ENCODE results near the gene MROH2A.
A peak's percentile ranks its signal among the peaks of the same experiment; 100 is the strongest.

MROH2A gene

DNA sequence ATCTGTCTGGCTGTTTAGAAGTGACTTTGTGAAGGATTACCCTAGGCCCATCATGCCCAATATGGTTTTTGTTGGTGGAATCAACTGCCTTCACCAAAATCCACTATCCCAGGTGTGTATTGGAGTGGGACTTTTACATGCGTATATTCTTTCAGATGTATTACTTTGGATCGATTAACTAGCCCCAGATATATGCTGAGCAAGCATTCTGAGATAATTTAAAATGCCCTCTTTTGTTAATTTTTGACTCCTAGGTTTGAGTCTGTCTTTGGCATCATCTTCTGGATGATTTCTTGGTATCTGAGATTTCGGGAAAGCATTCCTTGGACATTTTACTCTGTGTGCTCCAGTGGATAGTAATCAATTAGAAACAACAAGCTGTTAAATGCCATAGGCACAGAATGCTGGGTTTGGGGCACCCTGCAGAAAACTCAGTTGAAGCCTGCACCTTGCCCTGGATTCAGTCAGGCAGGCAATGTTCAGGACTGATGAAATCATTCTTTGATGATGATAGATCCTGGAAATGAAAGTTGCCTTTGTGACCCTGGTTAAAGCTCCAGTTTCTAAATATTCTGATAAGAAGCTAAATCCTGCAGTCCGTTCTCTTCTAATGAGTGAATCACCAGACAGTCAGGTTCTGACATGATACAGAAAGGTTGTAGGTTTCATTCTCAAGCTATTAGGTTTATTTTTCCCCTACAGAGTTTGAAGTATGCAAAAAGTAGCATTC is 16.9 kb upstream of the MROH2A start:
- DNase-seq = no peak

- DNase-seq = peak; percentile 5 to 39 (median 33)
Measured at GRCh38 chr2:233764264-233764663, 13.9 kb upstream of the MROH2A start.

- no peak for DNase-seq
Measured at GRCh38 chr2:233764761-233765160, 13.4 kb upstream of the MROH2A start.

DNA sequence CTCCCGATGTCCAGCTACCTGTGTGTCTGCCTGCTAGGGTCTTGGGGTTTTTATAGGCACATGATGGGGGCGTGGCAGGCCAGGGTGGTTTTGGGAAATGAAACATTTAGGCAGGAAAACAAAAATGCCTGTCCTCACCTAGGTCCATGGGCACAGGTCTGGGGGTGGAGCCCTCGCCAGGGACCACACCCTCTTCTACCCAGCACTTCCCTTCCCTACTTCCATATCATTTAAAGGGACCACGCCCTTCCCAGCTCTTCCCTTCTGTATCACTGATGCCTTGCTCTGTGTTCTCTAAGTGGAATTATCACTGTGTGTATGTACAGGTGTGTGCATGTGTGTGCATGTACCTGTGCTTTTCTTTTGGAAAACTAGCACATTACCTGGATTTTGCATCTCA is 11.7 kb upstream of the MROH2A start:
- DNase-seq = no peak

DNA sequence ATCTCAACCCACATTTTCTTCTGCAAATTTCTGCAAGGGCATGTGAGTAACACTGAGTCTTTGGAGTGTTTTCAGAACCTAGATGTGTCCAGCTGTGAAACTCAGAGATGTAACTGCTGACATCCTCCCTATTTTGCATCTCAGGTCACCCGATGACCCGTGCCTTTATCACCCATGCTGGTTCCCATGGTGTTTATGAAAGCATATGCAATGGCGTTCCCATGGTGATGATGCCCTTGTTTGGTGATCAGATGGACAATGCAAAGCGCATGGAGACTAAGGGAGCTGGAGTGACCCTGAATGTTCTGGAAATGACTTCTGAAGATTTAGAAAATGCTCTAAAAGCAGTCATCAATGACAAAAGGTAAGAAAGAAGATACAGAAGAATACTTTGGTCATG is 10.1 kb upstream of the MROH2A start:
- DNase-seq = no peak

- DNase-seq = no peak
Measured at GRCh38 chr2:233769260-233769659, 8.9 kb upstream of the MROH2A start.

- no peak for DNase-seq
Measured at GRCh38 chr2:233772153-233772552, 6.0 kb upstream of the MROH2A start.

GRCh38 chr2:233772583-233772982 is 5.5 kb upstream of the MROH2A start:
- no peak for DNase-seq

DNA sequence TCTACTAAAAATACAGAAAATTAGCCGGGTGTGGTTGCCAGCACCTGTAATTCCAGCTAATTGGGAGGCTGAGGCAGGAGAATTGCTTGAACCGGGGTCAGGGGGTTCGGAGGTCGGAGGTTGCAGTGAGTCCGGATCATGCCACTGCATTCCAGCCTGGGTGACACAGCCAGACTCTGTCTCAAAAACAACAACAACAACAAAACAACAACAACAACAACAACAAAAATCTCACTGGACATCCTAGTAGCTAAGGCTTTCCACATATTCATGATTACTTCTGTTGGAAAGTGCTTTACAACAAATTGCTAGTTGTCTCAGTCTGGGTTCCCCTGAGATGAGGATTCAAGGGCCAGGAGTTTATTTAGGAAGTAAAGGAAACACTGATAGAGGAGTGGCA is 4.3 kb upstream of the MROH2A start:
- DNase-seq = no peak

DNA sequence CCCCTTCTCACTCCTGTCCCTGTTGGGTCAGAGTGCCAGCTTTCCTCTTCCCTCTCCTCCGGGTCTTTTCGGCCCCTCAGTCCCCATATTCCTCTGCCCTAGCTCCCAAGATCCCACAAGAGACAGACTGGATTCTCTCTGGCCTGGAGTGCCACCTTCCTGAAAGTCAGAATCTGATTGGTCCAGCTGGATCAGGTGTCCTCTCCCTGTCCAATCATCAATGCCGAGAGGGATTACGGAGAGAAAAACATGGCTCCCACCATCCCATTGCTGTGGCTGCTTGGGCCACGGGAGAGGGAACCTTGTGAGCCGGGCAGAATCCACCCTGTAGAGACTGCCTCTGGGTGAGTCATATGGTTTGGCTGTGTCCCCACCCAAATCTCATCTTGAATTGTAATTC is 2.7 kb upstream of the MROH2A start:
- DNase-seq = no peak

- no peak for DNase-seq
Measured at GRCh38 chr2:233779722-233780121, 1.6 kb downstream of the MROH2A start.

- no peak for DNase-seq
Measured at GRCh38 chr2:233780771-233781170, 2.6 kb downstream of the MROH2A start.

DNA sequence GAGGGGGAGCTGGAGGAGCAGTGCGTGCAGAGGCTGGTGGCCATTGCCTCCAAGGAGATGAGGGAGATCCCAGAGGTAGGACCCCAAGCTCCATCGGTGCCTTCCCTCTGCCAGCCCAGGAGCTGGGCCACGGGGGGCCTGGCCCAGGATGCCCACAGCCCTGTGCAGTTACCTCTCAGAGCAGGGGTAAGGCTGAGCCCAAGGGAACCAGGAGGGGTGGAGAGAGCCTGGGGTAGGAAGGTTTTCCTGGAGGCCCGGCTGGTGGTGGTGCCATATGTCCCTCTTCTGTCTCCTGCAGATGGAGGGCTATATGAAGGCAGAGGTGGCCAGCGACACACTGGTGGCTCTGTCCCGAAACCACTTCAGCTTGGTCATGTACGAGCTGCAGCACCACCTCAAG is 11.4 kb downstream of the MROH2A start:
- no peak for DNase-seq

- DNase-seq = no peak
Measured at GRCh38 chr2:233791151-233791882, 13.2 kb downstream of the MROH2A start.

DNA sequence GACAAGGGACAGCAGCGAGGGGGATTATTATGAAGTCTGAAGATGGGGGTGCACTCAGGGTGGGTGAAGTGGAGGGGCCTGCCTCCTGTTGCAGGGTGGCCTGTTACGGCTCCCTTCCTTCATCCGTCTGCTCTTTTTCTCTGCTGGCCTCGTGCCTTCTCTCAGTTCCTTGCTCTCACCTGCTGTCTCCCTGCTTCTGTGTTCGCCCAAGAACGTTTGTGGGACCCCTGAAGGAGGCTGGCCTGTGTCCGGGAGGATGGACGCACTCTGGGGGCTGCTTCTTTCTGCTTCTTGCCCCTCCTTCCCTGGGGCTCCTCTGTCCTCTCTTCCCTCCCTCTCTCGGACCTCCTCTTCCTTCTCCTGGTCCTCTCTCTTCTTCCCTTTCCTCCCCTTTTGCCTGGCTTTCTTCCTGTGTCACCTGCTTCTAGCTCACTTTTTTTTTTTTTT is 13.8 kb downstream of the MROH2A start:
- DNase-seq = no peak

DNA sequence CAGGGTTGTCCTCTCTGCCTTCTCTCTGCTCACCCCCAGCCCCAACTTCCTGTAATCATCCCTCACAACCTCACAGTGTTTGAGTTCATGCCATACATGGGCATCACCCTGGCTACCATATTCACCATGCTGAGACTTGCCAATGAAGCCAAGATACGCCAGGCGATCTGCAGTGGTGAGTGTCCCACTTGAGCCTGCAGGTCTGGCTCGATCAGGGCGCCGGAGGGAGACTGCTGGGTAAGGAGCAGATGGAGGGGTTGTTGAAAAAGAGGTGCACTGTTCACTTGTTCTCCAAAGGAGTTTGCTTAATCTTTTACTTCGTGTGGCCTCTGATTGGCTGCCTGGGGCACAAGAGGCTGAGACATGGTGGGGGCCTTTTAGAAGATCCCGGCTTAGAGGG is 14.6 kb downstream of the MROH2A start:
- no peak for DNase-seq

DNA sequence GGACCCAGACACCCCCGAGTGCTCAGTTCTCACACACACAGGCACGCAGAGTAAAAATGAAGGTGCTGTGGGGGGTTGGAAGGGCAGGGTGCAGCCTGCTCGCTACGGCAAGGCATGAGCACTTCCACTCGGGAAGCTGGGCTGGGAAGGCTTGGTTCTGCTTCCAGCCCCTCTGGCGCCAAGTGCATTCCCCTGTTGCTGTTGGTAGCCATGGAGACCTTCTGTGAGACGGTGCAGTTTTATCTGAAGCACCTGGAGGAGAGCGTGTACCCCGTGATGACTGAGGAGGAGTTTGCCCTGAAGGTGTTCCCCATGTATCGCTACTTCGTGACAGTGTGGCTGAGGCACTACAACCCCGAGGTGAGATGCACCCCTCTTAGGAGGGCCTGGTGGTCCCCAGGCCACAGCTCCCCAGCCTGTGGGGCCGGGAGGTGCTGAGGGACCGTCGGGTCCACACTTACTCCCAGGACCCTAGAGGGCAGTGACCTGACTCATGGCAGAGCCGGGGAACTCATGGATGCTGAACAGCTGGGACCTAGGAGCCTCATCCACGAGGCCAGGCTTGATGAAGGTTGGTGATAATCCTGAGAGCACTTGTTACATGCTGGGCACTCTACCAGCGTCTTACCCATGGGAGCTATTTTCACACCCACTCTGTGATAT is 15.5 kb downstream of the MROH2A start:
- DNase-seq = no peak

- DNase-seq = no peak
Measured at GRCh38 chr2:233794128-233794658, 16.1 kb downstream of the MROH2A start.

- DNase-seq = no peak
Measured at GRCh38 chr2:233795735-233796171, 17.6 kb downstream of the MROH2A start.

DNA sequence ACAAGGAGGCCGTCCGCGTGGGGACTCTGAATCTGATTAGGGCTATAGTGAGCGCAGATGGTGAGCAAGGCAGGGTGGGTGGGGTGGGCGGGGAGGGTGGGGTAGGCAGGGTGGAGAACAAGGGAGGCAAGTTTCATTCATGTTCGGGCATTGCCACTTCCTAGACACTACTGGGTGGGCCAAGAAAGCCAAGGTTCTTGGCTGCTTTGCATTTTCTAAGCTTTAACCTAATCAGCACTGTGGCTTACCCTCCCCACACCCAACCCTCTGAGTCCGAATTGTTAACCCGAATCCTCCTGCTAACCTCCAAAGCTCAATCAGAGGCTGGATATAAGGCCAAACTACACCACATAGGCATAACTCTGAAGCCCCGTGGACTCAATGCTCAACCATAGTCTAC is 18.1 kb downstream of the MROH2A start:
- DNase-seq = no peak

GRCh38 chr2:233798335-233799086 is 20.4 kb downstream of the MROH2A start:
- DNase-seq = no peak

DNA sequence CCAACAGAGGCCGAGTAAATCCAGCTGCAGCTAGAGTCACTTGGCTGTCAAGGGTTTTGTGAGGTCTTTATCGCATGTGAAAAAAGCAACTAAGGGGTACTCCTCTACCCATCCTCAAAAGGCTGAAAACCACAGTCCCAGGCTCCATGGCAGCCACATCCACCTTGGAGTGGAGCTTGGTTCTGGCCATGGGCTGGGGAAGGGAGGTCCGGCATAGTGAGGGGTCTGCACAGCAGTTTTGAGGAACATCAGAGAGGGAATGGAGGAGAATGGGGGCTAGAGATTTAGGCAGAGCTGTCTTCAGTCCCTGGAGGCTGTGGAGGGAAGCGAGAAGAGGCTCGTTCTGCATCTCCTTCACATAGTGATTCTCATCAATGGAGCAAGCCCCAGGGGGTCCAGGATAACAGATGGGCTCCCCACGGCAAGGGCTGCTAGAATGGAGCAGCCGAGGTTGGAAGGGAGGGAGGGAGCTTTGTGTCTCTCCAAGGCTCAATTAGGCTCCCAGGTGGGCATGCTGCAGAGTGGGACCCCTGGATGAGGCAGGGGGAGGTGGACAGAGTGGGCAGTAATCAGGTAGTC is 21.0 kb downstream of the MROH2A start:
- DNase-seq = no peak
